ENCODE results near the gene TBC1D2B.

TBC1D2B gene

DNA sequence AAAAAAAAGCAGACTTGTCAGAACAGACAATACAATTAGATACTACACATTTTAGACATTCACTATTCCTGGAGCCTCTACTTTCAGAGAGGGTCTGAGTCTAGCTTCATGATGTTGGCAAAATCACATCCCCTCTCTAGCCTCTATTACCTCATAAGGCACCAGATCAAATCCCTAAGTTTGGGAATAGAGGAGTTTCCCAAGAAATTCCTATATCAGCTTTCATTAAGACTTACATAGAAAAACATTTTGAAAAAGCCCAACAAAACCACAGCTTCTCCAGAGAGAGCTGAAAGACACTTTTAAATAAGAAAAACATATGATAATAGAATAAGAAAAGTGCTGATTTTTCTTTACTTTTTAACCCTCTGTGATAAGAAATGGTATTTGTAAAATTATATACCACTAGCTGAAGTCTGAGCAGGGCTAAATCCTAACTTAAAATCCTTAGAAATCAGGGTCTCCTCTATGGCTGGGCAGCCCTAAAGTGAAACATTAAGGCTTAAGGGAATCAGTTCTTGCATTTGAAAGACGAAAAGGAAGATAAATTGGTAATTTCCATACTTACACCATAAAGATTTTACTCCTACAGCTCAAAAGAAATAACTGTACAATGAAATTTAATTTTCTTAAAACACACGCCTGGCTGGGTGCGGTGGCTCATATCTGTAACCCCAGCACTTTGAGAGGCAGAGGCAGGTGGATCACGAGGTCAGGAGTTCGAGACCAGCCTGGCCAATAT is 4.3 kb downstream of the TBC1D2B start:
- H3K4me1 Mint-ChIP-seq = peaks cover 39% of the 10 kb centered on the region
- H3K27ac Mint-ChIP-seq = peak overlapping the region; percentile 79 to 90 (median 83)
- peak overlapping the region in 2 of 3 experiments; percentile 1 to 62 for H3K4me3 Mint-ChIP-seq
- no peak for TF ChIP-seq CTCF (IDR thresholded peaks at IDR 0.05; ENCODE audit: unreplicated experiment in 3 of 3)
- no peaks in the 10 kb centered on the region for H3K27me3 Mint-ChIP-seq (ENCODE audit: low read depth)
- no peaks in the 10 kb centered on the region for H3K9me3 Mint-ChIP-seq
- no peaks in the 10 kb centered on the region for H3K36me3 Mint-ChIP-seq (ENCODE audit: low read depth)

DNA sequence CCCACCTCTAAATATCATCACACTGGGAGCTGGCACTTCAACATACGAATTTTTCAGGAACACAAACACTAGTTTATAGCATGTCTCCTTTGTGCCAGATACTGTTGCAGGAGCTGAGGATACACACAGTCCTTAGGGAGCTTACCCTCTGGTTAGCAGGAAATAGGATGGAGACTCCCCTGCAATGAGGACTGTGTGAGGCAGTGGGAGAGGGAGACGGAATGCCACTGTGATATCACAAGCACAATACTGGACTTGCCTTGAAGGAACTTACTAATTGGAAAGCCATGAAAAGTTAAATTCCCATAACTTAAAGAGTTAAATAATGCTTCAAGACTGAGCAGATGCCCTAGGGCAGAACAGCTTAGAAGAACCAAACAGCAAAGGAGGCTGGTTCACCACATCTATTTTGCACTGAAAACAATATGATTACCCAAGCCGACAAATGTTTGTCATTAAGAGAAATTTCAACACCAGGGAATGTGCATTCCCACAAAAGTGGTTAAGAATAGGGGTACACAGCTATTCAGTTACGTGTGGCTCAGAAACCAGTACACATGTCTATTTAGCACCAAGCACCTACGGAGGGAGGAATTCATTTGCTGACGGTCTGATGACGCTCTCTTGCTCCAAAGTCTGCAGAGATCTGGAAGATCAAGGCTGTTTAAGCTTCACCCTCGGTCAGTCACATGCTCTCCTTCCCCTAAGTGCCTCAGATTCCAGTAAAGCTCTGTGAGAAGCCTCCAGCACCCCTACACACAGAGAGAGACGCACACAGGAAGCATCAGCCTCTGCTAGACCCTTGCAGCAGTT is 5.2 kb downstream of the TBC1D2B start:
- Mint-ChIP-seq H3K36me3 (ENCODE audit: low read depth) (no peaks in the 10 kb centered on the region), H3K27ac (peak overlapping the region; percentile 79 to 90 (median 83)), H3K27me3 (ENCODE audit: low read depth) (no peaks in the 10 kb centered on the region), H3K9me3 (no peaks in the 10 kb centered on the region), H3K4me3 (peak overlapping the region; percentile 20 to 62 (median 30)), H3K4me1 (peaks cover 39% of the 10 kb centered on the region)
- TF ChIP-seq CTCF (IDR thresholded peaks at IDR 0.05; ENCODE audit: unreplicated experiment in 3 of 3) = no peak

GRCh38 chr15:78071383-78071782 is 6.1 kb downstream of the TBC1D2B start:
- no peaks in the 10 kb centered on the region for H3K27me3 Mint-ChIP-seq (ENCODE audit: low read depth)
- H3K27ac Mint-ChIP-seq = peak overlapping the region in 2 of 3 experiments; percentile 31 to 90
- no peak for TF ChIP-seq CTCF (IDR thresholded peaks at IDR 0.05; ENCODE audit: unreplicated experiment in 3 of 3)
- no peaks in the 10 kb centered on the region for H3K9me3 Mint-ChIP-seq
- peaks cover 39% of the 10 kb centered on the region for H3K4me1 Mint-ChIP-seq
- H3K36me3 Mint-ChIP-seq (ENCODE audit: low read depth) = no peaks in the 10 kb centered on the region
- no peak overlapping the region for H3K4me3 Mint-ChIP-seq

GRCh38 chr15:78070049-78070700 is 7.3 kb downstream of the TBC1D2B start:
- Mint-ChIP-seq H3K9me3 (no peaks in the 10 kb centered on the region), H3K27me3 (ENCODE audit: low read depth) (no peaks in the 10 kb centered on the region), H3K27ac (no peak overlapping the region)

DNA sequence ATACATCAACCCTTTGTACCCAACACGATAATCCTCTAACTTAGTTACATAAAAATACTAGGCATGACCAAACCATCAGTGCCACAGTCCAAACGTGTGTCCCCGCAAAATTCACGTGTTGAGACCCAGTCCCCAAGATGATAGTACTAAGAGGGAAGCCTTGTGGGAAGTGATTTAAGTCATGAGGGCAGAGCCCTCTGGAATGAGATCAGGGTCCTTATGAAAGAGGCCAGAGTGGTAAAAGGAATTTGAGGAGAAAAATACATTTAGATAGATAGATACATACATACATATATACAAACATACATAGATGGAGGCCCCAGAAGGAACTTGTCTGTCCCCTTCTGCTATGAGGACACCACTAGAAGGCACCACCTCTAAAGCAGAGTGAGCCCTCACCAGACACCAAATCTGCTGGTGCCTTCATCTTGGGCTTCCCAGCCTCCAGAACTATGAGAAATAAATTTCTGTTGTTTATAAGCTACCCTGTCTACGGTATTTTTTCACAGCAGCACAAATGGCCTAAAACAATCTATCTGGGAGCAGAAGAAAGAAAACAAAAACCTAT is 8.0 kb downstream of the TBC1D2B start:
- Mint-ChIP-seq H3K27ac (peak overlapping the region in 1 of 3 experiments; percentile 40), H3K4me3 (no peak overlapping the region), H3K9me3 (no peaks in the 10 kb centered on the region), H3K36me3 (ENCODE audit: low read depth) (no peaks in the 10 kb centered on the region), H3K4me1 (peaks cover 24% of the 10 kb centered on the region), H3K27me3 (ENCODE audit: low read depth) (no peaks in the 10 kb centered on the region)
- no peak for TF ChIP-seq CTCF (IDR thresholded peaks at IDR 0.05; ENCODE audit: unreplicated experiment in 3 of 3)

More at GRCh38 chr15:78070049-78070700, 7.3 kb downstream of the TBC1D2B start:
- H3K4me3 Mint-ChIP-seq = peak overlapping the region in 1 of 3 experiments; percentile 46
- peaks cover 28% of the 10 kb centered on the region for H3K4me1 Mint-ChIP-seq
- H3K36me3 Mint-ChIP-seq (ENCODE audit: low read depth) = no peaks in the 10 kb centered on the region
- TF ChIP-seq CTCF (IDR thresholded peaks at IDR 0.05; ENCODE audit: unreplicated experiment in 3 of 3) = no peak
